H9 (cell line): ENCODE data around the gene AKAP7. TPM values are rescaled to one million over a fixed set of nuclear protein-coding genes. Genes with fewer than 3 reads are reported as not detected.

ENCODE experiments used
- DNase-seq: peaks from one replicate; pipeline ENCODE4 v3.0.0-alpha.2; 2017
- H2AFZ ChIP-seq: one replicate; pipeline ENCODE4 v1.6.1; 2013; ENCODE audit warnings: mild to moderate bottlenecking, low read length, control low read depth, moderate library complexity
- H2AK5ac ChIP-seq: 2 replicates; pipeline ENCODE4 v1.6.1; 2013; ENCODE audit warnings: low read length, control low read depth, mixed read lengths; ENCODE audit not compliant: insufficient read length
- H2BK120ac ChIP-seq: one replicate; pipeline ENCODE4 v1.6.1; 2013; ENCODE audit warnings: low read depth, mild to moderate bottlenecking, low read length, control low read depth, inconsistent platforms; ENCODE audit not compliant: poor library complexity, severe bottlenecking
- H2BK12ac ChIP-seq: 2 replicates; pipeline ENCODE4 v1.6.1; 2013; ENCODE audit warnings: low read length, control low read depth, mixed read lengths, low read depth; ENCODE audit not compliant: insufficient read length
- H2BK15ac ChIP-seq: 2 replicates; pipeline ENCODE4 v1.6.1; 2013; ENCODE audit warnings: low read depth, low read length, control low read depth
- H2BK20ac ChIP-seq: one replicate; pipeline ENCODE4 v1.6.1; 2013; ENCODE audit warnings: low read depth, mild to moderate bottlenecking, low read length, control low read depth, inconsistent platforms; ENCODE audit not compliant: poor library complexity, severe bottlenecking
- H2BK5ac ChIP-seq: 2 replicates; pipeline ENCODE4 v1.6.1; 2013; ENCODE audit warnings: low read length, control low read depth, mixed read lengths; ENCODE audit not compliant: insufficient read length
- H3K14ac ChIP-seq: 2 replicates; pipeline ENCODE4 v1.6.1; 2013; ENCODE audit warnings: low read length, control low read depth; ENCODE audit not compliant: insufficient read depth
- H3K18ac ChIP-seq: 2 replicates; pipeline ENCODE4 v1.6.1; 2013; ENCODE audit warnings: low read depth, mild to moderate bottlenecking, mixed read lengths, low read length, control low read depth; ENCODE audit not compliant: insufficient read length
- H3K23ac ChIP-seq: 2 replicates; pipeline ENCODE4 v1.6.1; 2013; ENCODE audit warnings: low read length, control low read depth, mixed read lengths, low read depth; ENCODE audit not compliant: insufficient read length
- H3K23me2 ChIP-seq: 2 replicates; pipeline ENCODE4 v1.6.1; 2013; ENCODE audit warnings: low read depth, mild to moderate bottlenecking, mixed read lengths, low read length, control low read depth; ENCODE audit not compliant: insufficient read length, poor library complexity, severe bottlenecking
- H3K27ac ChIP-seq: 2 replicates; pipeline ENCODE4 v1.5.1; 2013; ENCODE audit warnings: low read length, control low read depth, mixed read lengths, low read depth; ENCODE audit not compliant: insufficient read length
- H3K27me3 ChIP-seq: 2 replicates; pipeline ENCODE4 v1.6.1; 2013; ENCODE audit warnings: low read length, control low read depth, inconsistent platforms; ENCODE audit not compliant: insufficient read depth
- H3K4ac ChIP-seq: 2 replicates; pipeline ENCODE4 v1.6.1; 2013; ENCODE audit warnings: low read depth, mild to moderate bottlenecking, control low read depth, inconsistent platforms, low read length, moderate library complexity
- H3K4me1 ChIP-seq: 2 replicates; pipeline ENCODE4 v1.6.1; 2013; ENCODE audit warnings: low read length, control low read depth, inconsistent platforms; ENCODE audit not compliant: insufficient read depth
- H3K4me2 ChIP-seq: 2 replicates; pipeline ENCODE4 v1.6.1; 2013; ENCODE audit warnings: low read length, control low read depth, mixed read lengths; ENCODE audit not compliant: insufficient read length, insufficient read depth
- H3K56ac ChIP-seq: 2 replicates; pipeline ENCODE4 v1.6.1; 2013; ENCODE audit warnings: low read depth, mild to moderate bottlenecking, mixed read lengths, low read length, control low read depth; ENCODE audit not compliant: insufficient read length
- H3K79me1 ChIP-seq: 2 replicates; pipeline ENCODE4 v1.6.1; 2013; ENCODE audit warnings: low read depth, mild to moderate bottlenecking, moderate library complexity, low read length, control low read depth, inconsistent platforms; ENCODE audit not compliant: insufficient read depth, poor library complexity, severe bottlenecking
- H3K79me2 ChIP-seq: 2 replicates; pipeline ENCODE4 v1.6.1; 2013; ENCODE audit warnings: low read length, control low read depth, inconsistent platforms; ENCODE audit not compliant: insufficient read depth
- H3K9ac ChIP-seq: 2 replicates; pipeline ENCODE4 v1.6.1; 2013; ENCODE audit warnings: low read length, control low read depth, mixed read lengths; ENCODE audit not compliant: insufficient read length; ENCODE audit errors: extremely low read depth
- H3K9me3 ChIP-seq: one replicate; pipeline ENCODE4 v1.6.1; 2013; ENCODE audit warnings: low read depth, low read length, inconsistent platforms; ENCODE audit not compliant: control insufficient read depth
- H3T11ph ChIP-seq: one replicate; pipeline ENCODE4 v1.6.1; 2013; ENCODE audit warnings: mild to moderate bottlenecking, low read length, control low read depth, inconsistent platforms
- H4K20me1 ChIP-seq: one replicate; pipeline ENCODE4 v1.6.1; 2013; ENCODE audit not compliant: control insufficient read depth, insufficient read length, insufficient read depth
- H4K5ac ChIP-seq: 2 replicates; pipeline ENCODE4 v1.6.1; 2013; ENCODE audit warnings: low read depth, mild to moderate bottlenecking, mixed read lengths, low read length, control low read depth; ENCODE audit not compliant: insufficient read length
- H4K8ac ChIP-seq: replicated peaks from 2 replicates; pipeline ENCODE4 v1.6.1; 2013; ENCODE audit warnings: low read length, control low read depth, mixed read lengths, low read depth; ENCODE audit not compliant: insufficient read length
- H4K91ac ChIP-seq: 2 replicates; pipeline ENCODE4 v1.6.1; 2013; ENCODE audit warnings: low read depth, mild to moderate bottlenecking, moderate library complexity, mixed read lengths, low read length, control low read depth; ENCODE audit not compliant: insufficient read length
- H3K27ac Mint-ChIP-seq, 3 experiments: 2 replicates in 2 of 3; 3 replicates in 1 of 3; pipeline ENCODE4 v1.8.0; 2020 to 2021; ENCODE audit warnings: mixed read lengths in 3 of 3, mild to moderate bottlenecking in 1 of 3, moderate library complexity in 1 of 3
- H3K27me3 Mint-ChIP-seq: 2 replicates; pipeline ENCODE4 v1.8.0; 2021; ENCODE audit warnings: low read depth, mild to moderate bottlenecking, moderate library complexity, mixed read lengths
- H3K36me3 Mint-ChIP-seq, 3 experiments: 2 replicates in 2 of 3; 3 replicates in 1 of 3; pipeline ENCODE4 v1.8.0; 2020 to 2021; ENCODE audit warnings: low read depth in 3 of 3, mixed read lengths in 3 of 3; ENCODE audit not compliant: insufficient read depth in 1 of 3
- H3K4me1 Mint-ChIP-seq, 2 experiments: 2 replicates each; pipeline ENCODE4 v1.8.0; 2020; ENCODE audit warnings: mixed read lengths in 2 of 2
- H3K4me3 Mint-ChIP-seq, 2 experiments: 2 replicates in 1 of 2; 3 replicates in 1 of 2; pipeline ENCODE4 v1.8.0; 2020 to 2021; ENCODE audit warnings: mild to moderate bottlenecking in 2 of 2, mixed read lengths in 2 of 2, moderate library complexity in 1 of 2
- H3K9me3 Mint-ChIP-seq, 2 experiments: 2 replicates in 1 of 2; 3 replicates in 1 of 2; pipeline ENCODE4 v1.8.0; 2020; ENCODE audit warnings: mild to moderate bottlenecking in 2 of 2, mixed read lengths in 2 of 2, moderate library complexity in 1 of 2
- WGBS: extraction: QIAGEN DNeasy Blood & Tissue Kit; methylation state at CpG from one replicate; pipeline ENCODE4 v1.1.7; 2013; ENCODE audit warnings: missing lambda C conversion rate, low lambda C conversion rate, mixed read lengths; ENCODE audit not compliant: insufficient read length; ENCODE audit errors: extremely low coverage; 5-methylcytosine and 5-hydroxymethylcytosine counted together
- total RNA-seq: library from RNA; stranded (reverse); gene quantifications from 2 replicates; pipeline ENCODE4 v1.2.1, GENCODE V29; 2021
- TF ChIP-seq, protein P1 (sequence below): fragments of 200-600 bp; sonication (generic); conservative IDR thresholded peaks from 3 replicates; pipeline ENCODE4 v1.8.0; 2021; ENCODE audit warnings: antibody characterized with exemption, mild to moderate bottlenecking

Gene AKAP7
- total RNA-seq, 1 experiment from 2014 or later, result 9.8 TPM

DNA sequence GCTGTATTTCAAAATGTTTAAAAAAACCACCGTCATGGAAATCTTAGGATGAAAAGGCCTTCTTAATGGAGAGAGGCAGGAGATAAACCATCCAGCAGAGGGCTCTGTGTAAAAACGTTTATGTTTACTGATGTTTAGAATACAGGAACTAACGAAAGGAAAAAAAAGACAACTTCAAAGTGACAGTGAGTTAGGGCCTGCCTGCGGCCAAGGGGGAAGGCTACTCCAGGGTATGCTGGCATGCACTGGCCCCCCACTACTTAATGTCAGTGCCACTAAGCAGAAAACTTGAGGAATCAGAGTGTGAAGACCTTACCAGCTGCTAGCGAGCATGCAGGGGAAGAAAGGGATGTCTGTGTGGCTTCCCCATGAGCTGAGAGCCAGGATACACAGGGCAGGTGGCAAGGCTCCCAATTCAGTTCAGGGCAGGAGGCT lies 47.7 kb downstream of the AKAP7 start:
- Histone ChIP-seq H4K8ac (no peak overlapping the region), H3T11ph (no peak overlapping the region), H3K9me3 (no peaks in the 10 kb centered on the region), H3K18ac (no peak overlapping the region), H4K5ac (no peak overlapping the region), H3K23ac (no peak overlapping the region), H2BK120ac (no peak overlapping the region), H3K14ac (no peak overlapping the region), H2BK12ac (no peak overlapping the region), H4K91ac (no peak overlapping the region), H2BK5ac (no peak overlapping the region), H3K79me2 (no peaks in the 10 kb centered on the region), H3K4me1 (peaks cover 3% of the 10 kb centered on the region; the same call in 1 of the 2 replicates), H3K4me2 (no peak overlapping the region), H3K27ac (no peak overlapping the region), H3K79me1 (no peaks in the 10 kb centered on the region), H3K4ac (no peak overlapping the region), H3K56ac (no peak overlapping the region), H4K20me1 (no peaks in the 10 kb centered on the region), H2AFZ (no peak overlapping the region), H2BK20ac (no peak overlapping the region), H3K23me2 (no peaks in the 10 kb centered on the region), H3K9ac (no peak overlapping the region), H3K27me3 (no peaks in the 10 kb centered on the region), H2AK5ac (no peak overlapping the region), H2BK15ac (no peak overlapping the region)
- Mint-ChIP-seq H3K4me1 (peaks cover 13 to 15% of the 10 kb centered on the region in 2 experiments), H3K27me3 (no peaks in the 10 kb centered on the region; the same call in 1 of the 2 replicates), H3K9me3 (peaks cover 5 to 7% of the 10 kb centered on the region in 2 experiments; a peak in 1 of 5 replicates), H3K27ac (peak overlapping the region; percentile 56 to 97 (median 86); a peak in 4 of 7 replicates), H3K36me3 (peaks cover 14 to 24% (median 20%) of the 10 kb centered on the region in 3 experiments), H3K4me3 (no peak overlapping the region)
- TF ChIP-seq, protein P1, sequence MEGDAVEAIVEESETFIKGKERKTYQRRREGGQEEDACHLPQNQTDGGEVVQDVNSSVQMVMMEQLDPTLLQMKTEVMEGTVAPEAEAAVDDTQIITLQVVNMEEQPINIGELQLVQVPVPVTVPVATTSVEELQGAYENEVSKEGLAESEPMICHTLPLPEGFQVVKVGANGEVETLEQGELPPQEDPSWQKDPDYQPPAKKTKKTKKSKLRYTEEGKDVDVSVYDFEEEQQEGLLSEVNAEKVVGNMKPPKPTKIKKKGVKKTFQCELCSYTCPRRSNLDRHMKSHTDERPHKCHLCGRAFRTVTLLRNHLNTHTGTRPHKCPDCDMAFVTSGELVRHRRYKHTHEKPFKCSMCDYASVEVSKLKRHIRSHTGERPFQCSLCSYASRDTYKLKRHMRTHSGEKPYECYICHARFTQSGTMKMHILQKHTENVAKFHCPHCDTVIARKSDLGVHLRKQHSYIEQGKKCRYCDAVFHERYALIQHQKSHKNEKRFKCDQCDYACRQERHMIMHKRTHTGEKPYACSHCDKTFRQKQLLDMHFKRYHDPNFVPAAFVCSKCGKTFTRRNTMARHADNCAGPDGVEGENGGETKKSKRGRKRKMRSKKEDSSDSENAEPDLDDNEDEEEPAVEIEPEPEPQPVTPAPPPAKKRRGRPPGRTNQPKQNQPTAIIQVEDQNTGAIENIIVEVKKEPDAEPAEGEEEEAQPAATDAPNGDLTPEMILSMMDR, result peak; percentile 73
- WGBS, result no CpG with 5 or more reads among the region's 5 CpGs
- peak; percentile 49 for DNase-seq
